NOMO-1 treated with dmso at 0.1 percent for 144 hours (cell line): ENCODE data around the gene PTH2.

Experiments
- DNase-seq: peaks from one replicate; lab custom pipeline; 2025; ENCODE audit not compliant: unreplicated experiment; lab: John Stamatoyannopoulos, UW

Gene PTH2

GRCh38 chr19:49432141-49433073 lies 9.2 kb upstream of the PTH2 start:
- DNase-seq: no peak

GRCh38 chr19:49431330-49431749 lies 8.1 kb upstream of the PTH2 start:
- DNase-seq: no peak

GRCh38 chr19:49430678-49431329 lies 7.6 kb upstream of the PTH2 start:
- no peak for DNase-seq

- DNase-seq: no peak
These were observed 7.0 kb upstream of the PTH2 start for GRCh38 chr19:49430172-49430677.

GRCh38 chr19:49428547-49429451 lies 5.6 kb upstream of the PTH2 start:
- no peak for DNase-seq

- no peak for DNase-seq
These were observed 4.8 kb upstream of the PTH2 start for GRCh38 chr19:49427855-49428546.

- DNase-seq: no peak
These were observed 4.1 kb upstream of the PTH2 start for GRCh38 chr19:49427339-49427738.

- no peak for DNase-seq
These were observed 2.8 kb upstream of the PTH2 start for GRCh38 chr19:49425922-49426592.

GRCh38 chr19:49425178-49425577 lies 1.9 kb upstream of the PTH2 start, which contains the start of gene GFY:
Gene GFY, plus strand, starts transcription at chr19:49425388. Its CDS starts 1,043 bp downstream, at chr19:49426431.
- DNase-seq: no peak

- no peak for DNase-seq
These were observed 703 bp upstream of the PTH2 start for GRCh38 chr19:49423985-49424303.

- DNase-seq: peak; percentile 81
These were observed 702 bp downstream of the PTH2 start for GRCh38 chr19:49422407-49423070.

- DNase-seq: no peak
These were observed 1.4 kb downstream of the PTH2 start for GRCh38 chr19:49421878-49422202.

GRCh38 chr19:49421039-49421877 lies 2.0 kb downstream of the PTH2 start:
- peak; percentile 48 for DNase-seq

GRCh38 chr19:49420227-49420626 lies 3.0 kb downstream of the PTH2 start:
- no peak for DNase-seq

GRCh38 chr19:49419173-49419572 lies 4.1 kb downstream of the PTH2 start:
- no peak for DNase-seq

GRCh38 chr19:49418511-49418910 lies 4.7 kb downstream of the PTH2 start:
- no peak for DNase-seq

- no peak for DNase-seq
These were observed 6.2 kb downstream of the PTH2 start for GRCh38 chr19:49417088-49417487.

- DNase-seq: no peak
These were observed 7.4 kb downstream of the PTH2 start for GRCh38 chr19:49415810-49416200.
